Liver (tissue), 2 donors: ENCODE measurements around the gene HEPHL1.

ENCODE experiments used
- TF ChIP-seq, protein P1 (sequence below): fragments of 150-350 bp; IDR thresholded peaks from 2 replicates; pipeline ENCODE4 v1.5.1; 2017; ENCODE audit warnings: improper control_type of control experiment, low read depth, low read length; ENCODE audit not compliant: missing input control
- TF ChIP-seq, protein P2 (sequence below): IDR thresholded peaks from 2 replicates; pipeline ENCODE4 v1.6.1; 2016; ENCODE audit warnings: antibody characterized with exemption
- donor health status: healthy.

DNA sequence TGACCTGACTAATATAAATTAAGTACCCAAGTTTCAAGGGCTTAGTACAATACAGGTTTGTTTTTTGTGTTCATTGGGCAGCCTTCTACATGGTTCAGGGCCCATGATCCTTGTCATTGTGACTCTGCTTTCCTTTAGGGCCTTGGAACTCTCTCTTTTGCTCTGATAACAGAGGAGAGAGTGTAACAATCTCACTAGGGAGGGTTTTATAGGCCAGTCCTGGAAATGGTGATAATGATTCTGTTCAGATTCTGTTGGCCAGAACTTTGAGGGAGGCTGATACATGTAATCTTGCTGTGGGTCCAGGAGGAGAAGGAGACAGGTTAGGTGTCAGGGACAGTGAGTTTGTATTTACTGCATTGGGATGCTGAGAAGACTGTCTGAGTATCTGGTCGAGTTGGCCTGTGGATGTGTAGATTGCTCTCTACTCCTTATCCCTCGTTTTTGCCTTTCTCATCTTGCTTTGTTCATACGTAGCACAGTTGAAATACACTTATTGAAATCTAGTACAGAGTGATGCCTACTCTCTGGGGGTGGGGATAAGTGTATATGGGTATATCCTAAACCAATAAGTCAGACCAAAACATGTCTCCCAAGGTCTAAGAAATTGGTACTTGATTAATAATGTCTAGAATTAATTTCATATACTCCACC lies 37.5 kb upstream of the HEPHL1 start:
- TF ChIP-seq, protein P1, sequence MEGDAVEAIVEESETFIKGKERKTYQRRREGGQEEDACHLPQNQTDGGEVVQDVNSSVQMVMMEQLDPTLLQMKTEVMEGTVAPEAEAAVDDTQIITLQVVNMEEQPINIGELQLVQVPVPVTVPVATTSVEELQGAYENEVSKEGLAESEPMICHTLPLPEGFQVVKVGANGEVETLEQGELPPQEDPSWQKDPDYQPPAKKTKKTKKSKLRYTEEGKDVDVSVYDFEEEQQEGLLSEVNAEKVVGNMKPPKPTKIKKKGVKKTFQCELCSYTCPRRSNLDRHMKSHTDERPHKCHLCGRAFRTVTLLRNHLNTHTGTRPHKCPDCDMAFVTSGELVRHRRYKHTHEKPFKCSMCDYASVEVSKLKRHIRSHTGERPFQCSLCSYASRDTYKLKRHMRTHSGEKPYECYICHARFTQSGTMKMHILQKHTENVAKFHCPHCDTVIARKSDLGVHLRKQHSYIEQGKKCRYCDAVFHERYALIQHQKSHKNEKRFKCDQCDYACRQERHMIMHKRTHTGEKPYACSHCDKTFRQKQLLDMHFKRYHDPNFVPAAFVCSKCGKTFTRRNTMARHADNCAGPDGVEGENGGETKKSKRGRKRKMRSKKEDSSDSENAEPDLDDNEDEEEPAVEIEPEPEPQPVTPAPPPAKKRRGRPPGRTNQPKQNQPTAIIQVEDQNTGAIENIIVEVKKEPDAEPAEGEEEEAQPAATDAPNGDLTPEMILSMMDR = no peak
- TF ChIP-seq, protein P2, sequence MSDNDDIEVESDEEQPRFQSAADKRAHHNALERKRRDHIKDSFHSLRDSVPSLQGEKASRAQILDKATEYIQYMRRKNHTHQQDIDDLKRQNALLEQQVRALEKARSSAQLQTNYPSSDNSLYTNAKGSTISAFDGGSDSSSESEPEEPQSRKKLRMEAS = no peak
